Retinal pigment epithelial cell (primary cell): ENCODE data around the gene NOTCH2.

Source experiments
- DNase-seq: peaks from one replicate; pipeline ENCODE4 v3.0.0-alpha.2; 2010; ENCODE audit warnings: low read depth
- H3K4me3 ChIP-seq: 2 replicates; pipeline ENCODE4 v1.5.1; 2011; ENCODE audit warnings: mild to moderate bottlenecking, low read length, control low read depth, moderate library complexity
- CTCF ChIP-seq: conservative IDR thresholded peaks from 2 replicates; pipeline ENCODE4 v1.5.1; 2011; ENCODE audit warnings: low read depth, low read length, control low read depth, inconsistent platforms

NOTCH2 gene

DNA sequence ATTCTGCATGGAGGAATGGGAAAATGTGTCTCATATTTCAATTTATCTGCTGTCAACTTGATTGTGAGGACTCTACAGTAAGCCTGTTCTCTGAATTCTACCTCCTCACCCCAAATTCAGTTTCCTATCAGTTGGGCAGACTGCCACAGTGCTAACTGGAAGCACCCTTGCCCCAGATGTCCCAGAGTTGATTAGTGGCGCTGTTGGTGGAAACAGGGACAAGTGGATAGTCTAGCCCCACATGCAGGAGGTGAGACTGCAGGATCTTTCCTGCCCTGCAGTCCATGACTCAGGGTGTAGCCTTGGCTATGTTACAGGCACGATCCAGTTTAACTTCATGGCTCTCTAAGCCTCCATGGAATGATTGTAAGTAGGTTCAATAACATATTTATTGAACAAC lies 195.3 kb downstream of the NOTCH2 start:
- TF ChIP-seq CTCF: no peak
- DNase-seq: no peak
- H3K4me3 ChIP-seq: no peak overlapping the region

DNA sequence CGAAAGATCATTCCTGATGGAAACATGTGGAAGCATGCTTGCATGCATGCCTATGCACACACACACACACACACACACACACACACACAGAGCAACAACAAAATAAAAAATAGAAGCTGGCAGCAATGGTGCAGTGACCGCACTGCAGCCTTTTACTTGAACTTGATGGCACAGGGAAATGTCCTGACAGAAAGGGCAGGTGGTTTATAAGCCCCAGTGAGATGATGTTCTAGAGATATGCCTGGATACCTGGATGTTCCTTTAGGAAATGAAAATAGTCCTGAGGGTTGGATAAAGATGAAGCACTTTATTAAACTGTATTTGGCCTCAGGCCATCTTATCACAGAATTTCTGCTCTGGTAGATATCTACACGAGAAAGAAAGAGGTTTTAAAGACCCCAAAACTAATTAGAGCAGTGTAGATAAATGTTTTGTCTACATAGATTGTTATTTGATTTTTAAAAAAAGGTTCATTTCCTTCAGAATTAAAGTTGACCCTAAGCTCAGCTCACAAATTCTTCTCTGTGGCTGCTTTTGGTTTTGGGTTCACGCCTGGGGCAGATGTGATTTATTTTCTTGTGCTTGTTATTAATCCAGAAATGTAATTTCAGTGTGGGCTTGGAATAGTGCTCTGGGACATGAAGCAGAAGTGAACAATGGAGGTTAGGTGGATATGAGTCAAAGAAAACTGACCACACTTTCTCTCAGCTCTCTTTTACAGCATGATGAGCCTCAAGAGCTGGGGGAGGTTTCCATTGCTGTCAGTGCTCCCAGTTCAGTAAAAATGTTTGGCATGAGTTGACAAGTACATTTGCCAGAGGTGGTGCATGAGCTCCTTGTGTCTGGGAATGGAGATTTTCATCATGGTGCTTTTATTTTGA lies 196.1 kb downstream of the NOTCH2 start:
- no peak overlapping the region for H3K4me3 ChIP-seq
- TF ChIP-seq CTCF: no peak
- DNase-seq: no peak

DNA sequence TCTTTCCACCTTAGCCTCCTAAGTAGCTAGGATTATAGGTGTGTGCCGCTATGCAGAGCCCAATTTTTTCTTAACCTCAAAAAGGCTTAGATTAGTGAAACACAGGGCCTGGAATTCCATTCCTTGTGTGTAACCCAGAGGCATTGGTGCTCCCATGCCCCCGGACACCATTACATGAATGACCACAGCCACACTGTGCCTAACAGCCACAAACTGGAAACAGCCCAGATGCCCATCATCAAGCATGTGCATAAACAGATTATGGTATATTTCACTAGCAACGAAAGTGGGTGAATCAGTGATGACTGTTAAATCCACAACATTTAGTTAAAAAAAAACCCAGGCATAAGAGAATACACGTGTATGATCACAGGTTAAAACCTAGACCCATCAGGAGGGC lies 197.6 kb downstream of the NOTCH2 start:
- DNase-seq: peak; percentile 16
- no peak for TF ChIP-seq CTCF
- no peak overlapping the region for H3K4me3 ChIP-seq

DNA sequence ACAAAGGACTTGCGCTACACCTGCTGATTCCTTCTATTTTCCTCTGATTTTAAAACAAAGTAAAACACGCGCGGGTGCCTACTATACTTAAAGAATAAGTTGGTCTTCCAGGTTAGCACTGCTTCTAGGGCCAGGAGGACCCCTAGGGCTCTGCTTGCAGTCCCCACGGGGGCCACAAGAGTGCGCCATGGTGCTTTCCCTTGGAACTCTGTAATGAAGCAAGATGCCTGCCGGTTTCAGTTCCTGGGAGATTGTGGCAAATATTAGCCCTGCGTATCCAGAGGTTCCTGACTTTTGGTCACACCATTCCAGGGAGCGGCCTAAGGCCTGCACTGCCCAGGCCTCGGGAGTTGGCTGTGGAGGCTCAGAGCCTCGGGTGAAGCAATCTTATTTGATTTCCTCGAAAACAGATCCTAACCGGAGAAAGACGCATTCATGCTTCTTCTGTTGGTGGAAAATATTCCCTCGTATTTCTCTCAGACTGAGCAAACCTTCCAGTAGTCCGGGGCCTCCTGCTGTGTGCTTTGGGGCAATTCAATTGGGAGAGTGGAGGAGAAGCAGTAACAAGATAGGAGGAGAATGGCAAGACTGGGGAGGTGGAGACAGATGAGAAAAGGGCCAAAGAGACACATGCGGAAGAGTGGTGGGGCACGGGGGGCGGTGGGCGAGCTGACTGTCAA lies 198.4 kb downstream of the NOTCH2 start:
- H3K4me3 ChIP-seq: no peak overlapping the region
- peak; percentile 99 for TF ChIP-seq CTCF
- no peak for DNase-seq

- H3K4me3 ChIP-seq: no peak overlapping the region
- no peak for DNase-seq
- no peak for TF ChIP-seq CTCF
Measured at GRCh38 chr1:119869995-119870394, 199.5 kb downstream of the NOTCH2 start.

DNA sequence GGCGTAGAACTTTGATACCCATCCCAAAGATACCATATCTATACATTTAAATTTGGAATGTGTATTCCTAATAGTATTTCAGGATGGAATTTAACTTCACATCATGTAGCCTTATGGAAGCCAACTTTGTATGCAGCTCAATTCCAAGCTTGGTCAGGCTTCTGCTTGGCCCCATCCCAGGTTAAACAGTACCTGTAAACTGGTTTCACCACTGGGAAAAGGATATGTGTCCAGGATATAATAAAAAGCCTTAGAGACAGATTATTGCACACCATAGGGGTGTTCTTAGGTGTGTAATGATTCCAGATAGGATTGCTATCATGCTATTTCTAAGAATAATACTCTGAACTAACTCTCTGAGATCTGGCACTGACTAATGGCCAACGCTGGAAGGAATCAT lies 201.3 kb downstream of the NOTCH2 start:
- no peak for DNase-seq
- no peak for TF ChIP-seq CTCF
- no peak overlapping the region for H3K4me3 ChIP-seq

GRCh38 chr1:119866451-119866850 lies 203.0 kb downstream of the NOTCH2 start:
- TF ChIP-seq CTCF: no peak
- no peak for DNase-seq

More at GRCh38 chr1:119866451-119866850, 203.0 kb downstream of the NOTCH2 start:
- no peak overlapping the region for H3K4me3 ChIP-seq
